Suprapubic skin (tissue), 4 donors: ENCODE measurements around the gene XXYLT1.

Experiments
- EP300 ChIP-seq: sonication (generic); formaldehyde crosslinking; IDR thresholded peaks from one replicate; pipeline ENCODE4 v1.6.1; 2017; ENCODE audit warnings: antibody characterized with exemption
- POLR2A ChIP-seq, 2 donors: fragments of 450-650 bp; IDR thresholded peaks; one replicate each; pipeline ENCODE4 v1.6.1; 2017; ENCODE audit warnings: antibody characterized with exemption in 2 of 2, mild to moderate bottlenecking in 2 of 2, moderate library complexity in 2 of 2
- POLR2AphosphoS5 ChIP-seq, 3 donors: sonication (generic); formaldehyde crosslinking; IDR thresholded peaks; one replicate each; pipeline ENCODE4 v1.6.1; 2017; ENCODE audit warnings: antibody characterized with exemption in 3 of 3
- TF ChIP-seq, protein P1 (sequence below), 2 donors: fragments of 200-600 bp in 1 of 2; fragments of 450-650 bp in 1 of 2; sonication (generic) in 1 of 2; IDR thresholded peaks; one replicate each; pipeline ENCODE4 v1.5.1; 2016 to 2019; ENCODE audit warnings: antibody characterized with exemption in 2 of 2, mild to moderate bottlenecking in 1 of 2, moderate library complexity in 1 of 2

GRCh38 chr3:195086341-195086740 lies 184.6 kb downstream of the XXYLT1 start:
- TF ChIP-seq, protein P1, sequence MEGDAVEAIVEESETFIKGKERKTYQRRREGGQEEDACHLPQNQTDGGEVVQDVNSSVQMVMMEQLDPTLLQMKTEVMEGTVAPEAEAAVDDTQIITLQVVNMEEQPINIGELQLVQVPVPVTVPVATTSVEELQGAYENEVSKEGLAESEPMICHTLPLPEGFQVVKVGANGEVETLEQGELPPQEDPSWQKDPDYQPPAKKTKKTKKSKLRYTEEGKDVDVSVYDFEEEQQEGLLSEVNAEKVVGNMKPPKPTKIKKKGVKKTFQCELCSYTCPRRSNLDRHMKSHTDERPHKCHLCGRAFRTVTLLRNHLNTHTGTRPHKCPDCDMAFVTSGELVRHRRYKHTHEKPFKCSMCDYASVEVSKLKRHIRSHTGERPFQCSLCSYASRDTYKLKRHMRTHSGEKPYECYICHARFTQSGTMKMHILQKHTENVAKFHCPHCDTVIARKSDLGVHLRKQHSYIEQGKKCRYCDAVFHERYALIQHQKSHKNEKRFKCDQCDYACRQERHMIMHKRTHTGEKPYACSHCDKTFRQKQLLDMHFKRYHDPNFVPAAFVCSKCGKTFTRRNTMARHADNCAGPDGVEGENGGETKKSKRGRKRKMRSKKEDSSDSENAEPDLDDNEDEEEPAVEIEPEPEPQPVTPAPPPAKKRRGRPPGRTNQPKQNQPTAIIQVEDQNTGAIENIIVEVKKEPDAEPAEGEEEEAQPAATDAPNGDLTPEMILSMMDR (IDR thresholded peaks at IDR 0.05): no peak
- TF ChIP-seq POLR2AphosphoS5 (IDR thresholded peaks at IDR 0.05) (no peak), POLR2A (IDR thresholded peaks at IDR 0.05) (no peak), EP300 (no peak)
